ENCODE measurements around the gene CELF6.

Gene CELF6

DNA sequence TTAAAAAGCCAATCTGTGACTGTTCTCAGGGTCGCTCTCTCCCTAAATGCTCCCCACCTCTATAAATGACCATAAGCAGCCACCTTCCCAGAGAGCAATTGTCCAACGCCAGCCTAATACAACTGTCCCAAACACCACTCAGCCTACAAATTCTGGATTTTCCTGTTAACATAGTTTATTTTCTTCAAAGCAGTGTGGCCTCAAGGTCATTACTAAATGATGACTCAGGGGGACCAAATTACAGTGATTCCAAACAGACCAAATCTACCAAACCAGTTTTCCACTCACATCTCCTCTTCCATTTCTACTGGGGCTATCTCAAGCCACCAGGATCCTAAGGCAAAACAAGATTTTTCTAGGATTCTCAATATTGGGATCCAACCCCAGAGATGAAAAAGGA, 33.3 kb upstream of the CELF6 start:
- H3K79me1 ChIP-seq (replicated peaks; ENCODE audit: low read length, poor library complexity, severe bottlenecking): peaks cover 27% of the 10 kb centered on the region
- no peak overlapping the region for H2BK15ac ChIP-seq (ENCODE audit: low read depth, poor library complexity, severe bottlenecking)
- no peak overlapping the region for H4K8ac ChIP-seq (ENCODE audit: low read length)
- no peak overlapping the region for H3K14ac ChIP-seq (ENCODE audit: low read length in 2 of 2)
- peaks cover 57 to 83% of the 10 kb centered on the region in 2 experiments for H3K36me3 ChIP-seq (ENCODE audit: control insufficient read depth in 1 of 2, insufficient read depth in 2 of 2, low read depth in 1 of 2, low read length in 2 of 2)
- no peak overlapping the region for H3K9ac ChIP-seq (ENCODE audit: low read length)
- H3K4me1 ChIP-seq (ENCODE audit: control insufficient read depth, insufficient read depth, low read depth, low read length): no peaks in the 10 kb centered on the region
- no peak overlapping the region for H2BK5ac ChIP-seq (ENCODE audit: low read depth, low read length, poor library complexity, severe bottlenecking)
- H3K23ac ChIP-seq (ENCODE audit: low read length in 2 of 2): no peak overlapping the region
- no peak overlapping the region for H3K4ac ChIP-seq (ENCODE audit: low read depth in 1 of 2, low read length in 2 of 2)
- 72% methylated on average over 2 of the region's 2 CpGs for WGBS
- no peak overlapping the region for H2BK120ac ChIP-seq (ENCODE audit: low read depth, low read length)
- no peaks in the 10 kb centered on the region for H3K27me3 ChIP-seq (ENCODE audit: control insufficient read depth in 1 of 2, insufficient read depth in 1 of 2, low read length in 2 of 2)
- no peak overlapping the region for H3K4me3 ChIP-seq (ENCODE audit: insufficient read depth in 1 of 2, low read depth in 1 of 2, low read length in 2 of 2)
- DNase-seq: peak; percentile 33
- H2AK5ac ChIP-seq (ENCODE audit: low read length, severe bottlenecking): no peak overlapping the region
- H4K91ac ChIP-seq (ENCODE audit: low read length): no peak overlapping the region
- H3K18ac ChIP-seq (ENCODE audit: low read depth in 1 of 2, low read length in 2 of 2): no peak overlapping the region
- no peak overlapping the region for H3K27ac ChIP-seq (ENCODE audit: low read length, poor library complexity, severe bottlenecking)
- no peaks in the 10 kb centered on the region for H3K9me3 ChIP-seq (ENCODE audit: control insufficient read depth, low read length)
- no peak overlapping the region for H3K4me2 ChIP-seq (ENCODE audit: low read length, poor library complexity, severe bottlenecking)
- no peak overlapping the region for H2BK12ac ChIP-seq (ENCODE audit: low read length in 2 of 2)
- H2AFZ ChIP-seq (ENCODE audit: low read depth, low read length): no peak overlapping the region

DNA sequence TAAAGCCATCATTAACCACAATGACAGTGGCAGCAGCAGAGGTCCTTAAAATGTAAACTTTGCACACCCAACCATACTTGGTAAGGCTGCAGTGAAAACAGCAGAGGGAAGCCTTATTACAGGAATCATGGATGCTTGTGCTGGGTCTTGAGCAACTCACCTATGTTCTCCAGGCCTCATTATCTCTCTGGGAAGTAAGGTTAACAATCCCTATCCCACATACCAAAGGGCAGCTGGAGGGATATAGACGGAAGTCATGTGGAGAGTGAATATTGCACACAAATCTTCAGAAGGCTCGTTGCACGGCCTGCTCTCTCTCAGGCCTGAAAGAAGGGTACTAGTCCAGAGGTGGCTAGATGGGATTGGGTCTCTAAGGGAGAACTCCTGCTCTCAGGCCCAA, 25.8 kb upstream of the CELF6 start:
- Histone ChIP-seq H3K9ac (ENCODE audit: low read length) (no peak overlapping the region), H4K8ac (ENCODE audit: low read length) (no peak overlapping the region), H3K79me1 (replicated peaks; ENCODE audit: low read length, poor library complexity, severe bottlenecking) (peaks cover 5% of the 10 kb centered on the region), H2BK5ac (ENCODE audit: low read depth, low read length, poor library complexity, severe bottlenecking) (no peak overlapping the region), H3K36me3 (ENCODE audit: control insufficient read depth in 1 of 2, insufficient read depth in 2 of 2, low read depth in 1 of 2, low read length in 2 of 2) (peaks cover 76 to 88% of the 10 kb centered on the region in 2 experiments), H3K4me3 (ENCODE audit: insufficient read depth in 1 of 2, low read depth in 1 of 2, low read length in 2 of 2) (no peak overlapping the region), H3K4ac (ENCODE audit: low read depth in 1 of 2, low read length in 2 of 2) (no peak overlapping the region), H3K18ac (ENCODE audit: low read depth in 1 of 2, low read length in 2 of 2) (no peak overlapping the region), H3K14ac (ENCODE audit: low read length in 2 of 2) (no peak overlapping the region), H2AFZ (ENCODE audit: low read depth, low read length) (no peak overlapping the region), H2BK120ac (ENCODE audit: low read depth, low read length) (no peak overlapping the region), H3K4me2 (ENCODE audit: low read length, poor library complexity, severe bottlenecking) (no peak overlapping the region), H2BK15ac (ENCODE audit: low read depth, poor library complexity, severe bottlenecking) (no peak overlapping the region), H2BK12ac (ENCODE audit: low read length in 2 of 2) (no peak overlapping the region), H2AK5ac (ENCODE audit: low read length, severe bottlenecking) (no peak overlapping the region), H3K23ac (ENCODE audit: low read length in 2 of 2) (no peak overlapping the region), H3K27me3 (ENCODE audit: control insufficient read depth in 1 of 2, insufficient read depth in 1 of 2, low read length in 2 of 2) (no peaks in the 10 kb centered on the region), H3K9me3 (ENCODE audit: control insufficient read depth, low read length) (no peaks in the 10 kb centered on the region), H3K4me1 (ENCODE audit: control insufficient read depth, insufficient read depth, low read depth, low read length) (no peaks in the 10 kb centered on the region), H4K91ac (ENCODE audit: low read length) (no peak overlapping the region), H3K27ac (ENCODE audit: low read length, poor library complexity, severe bottlenecking) (no peak overlapping the region)
- no peak for DNase-seq
- no CpG with 5 or more reads among the region's 3 CpGs for WGBS

DNA sequence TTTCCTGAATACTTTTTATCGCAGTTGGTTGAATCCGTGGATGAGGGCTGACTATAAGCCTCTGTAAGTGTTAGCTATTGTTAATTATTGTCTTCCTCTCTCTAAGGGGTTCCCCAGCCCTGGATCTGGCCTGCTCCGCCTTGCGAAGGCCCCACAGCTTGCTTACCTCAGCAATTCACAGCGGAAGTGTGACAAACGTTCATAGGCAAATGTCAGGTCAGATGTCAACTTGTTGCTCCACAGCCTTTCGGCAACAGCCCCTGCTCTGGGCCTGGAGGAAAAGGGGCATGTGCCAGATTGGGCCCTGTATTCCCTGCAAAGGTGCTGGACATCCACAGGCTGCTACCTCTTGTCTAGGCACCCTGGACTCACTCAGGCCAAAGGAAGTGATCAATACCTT, 25.3 kb upstream of the CELF6 start:
- Histone ChIP-seq H4K8ac (ENCODE audit: low read length) (no peak overlapping the region), H2BK12ac (ENCODE audit: low read length in 2 of 2) (no peak overlapping the region), H3K14ac (ENCODE audit: low read length in 2 of 2) (no peak overlapping the region), H3K36me3 (ENCODE audit: control insufficient read depth in 1 of 2, insufficient read depth in 2 of 2, low read depth in 1 of 2, low read length in 2 of 2) (peaks cover 73 to 83% of the 10 kb centered on the region in 2 experiments), H2BK15ac (ENCODE audit: low read depth, poor library complexity, severe bottlenecking) (no peak overlapping the region), H3K4me2 (ENCODE audit: low read length, poor library complexity, severe bottlenecking) (no peak overlapping the region), H3K79me1 (replicated peaks; ENCODE audit: low read length, poor library complexity, severe bottlenecking) (peaks cover 5% of the 10 kb centered on the region), H3K27ac (ENCODE audit: low read length, poor library complexity, severe bottlenecking) (no peak overlapping the region), H4K91ac (ENCODE audit: low read length) (no peak overlapping the region), H3K9ac (ENCODE audit: low read length) (no peak overlapping the region), H3K4me1 (ENCODE audit: control insufficient read depth, insufficient read depth, low read depth, low read length) (no peaks in the 10 kb centered on the region), H2AFZ (ENCODE audit: low read depth, low read length) (no peak overlapping the region), H2BK5ac (ENCODE audit: low read depth, low read length, poor library complexity, severe bottlenecking) (no peak overlapping the region), H3K4me3 (ENCODE audit: insufficient read depth in 1 of 2, low read depth in 1 of 2, low read length in 2 of 2) (peak overlapping the region in 1 of 2 experiments; percentile 8), H3K18ac (ENCODE audit: low read depth in 1 of 2, low read length in 2 of 2) (no peak overlapping the region), H3K27me3 (ENCODE audit: control insufficient read depth in 1 of 2, insufficient read depth in 1 of 2, low read length in 2 of 2) (no peaks in the 10 kb centered on the region), H2AK5ac (ENCODE audit: low read length, severe bottlenecking) (no peak overlapping the region), H3K4ac (ENCODE audit: low read depth in 1 of 2, low read length in 2 of 2) (no peak overlapping the region), H3K23ac (ENCODE audit: low read length in 2 of 2) (no peak overlapping the region), H3K9me3 (ENCODE audit: control insufficient read depth, low read length) (no peaks in the 10 kb centered on the region), H2BK120ac (ENCODE audit: low read depth, low read length) (no peak overlapping the region)
- WGBS: 86% methylated on average over 5 of the region's 7 CpGs
- DNase-seq: no peak

DNA sequence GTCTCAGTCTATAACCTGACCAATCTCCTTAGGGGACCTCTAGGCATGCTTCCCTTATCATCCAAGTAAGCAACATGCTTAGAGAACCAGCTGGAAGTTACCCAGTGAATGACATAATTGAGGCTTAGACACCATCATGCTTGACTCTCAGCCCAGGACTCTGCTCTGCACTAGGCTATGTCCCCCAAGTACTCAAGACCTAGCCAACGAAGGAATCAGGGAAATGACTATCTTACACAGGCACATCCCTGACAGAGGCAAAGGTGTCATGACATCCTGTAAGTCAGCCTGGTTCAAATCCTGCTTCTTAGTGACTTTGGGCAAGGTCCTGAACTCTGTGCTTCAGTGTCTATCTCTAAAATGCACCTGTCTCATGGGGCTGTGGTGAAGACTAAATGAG, 24.6 kb upstream of the CELF6 start:
- Histone ChIP-seq H2BK15ac (ENCODE audit: low read depth, poor library complexity, severe bottlenecking) (no peak overlapping the region), H2BK120ac (ENCODE audit: low read depth, low read length) (no peak overlapping the region), H3K79me1 (replicated peaks; ENCODE audit: low read length, poor library complexity, severe bottlenecking) (peaks cover 5% of the 10 kb centered on the region), H3K18ac (ENCODE audit: low read depth in 1 of 2, low read length in 2 of 2) (no peak overlapping the region), H3K36me3 (ENCODE audit: control insufficient read depth in 1 of 2, insufficient read depth in 2 of 2, low read depth in 1 of 2, low read length in 2 of 2) (peaks cover 66 to 78% of the 10 kb centered on the region in 2 experiments), H3K14ac (ENCODE audit: low read length in 2 of 2) (no peak overlapping the region), H2BK5ac (ENCODE audit: low read depth, low read length, poor library complexity, severe bottlenecking) (no peak overlapping the region), H2BK12ac (ENCODE audit: low read length in 2 of 2) (no peak overlapping the region), H3K9me3 (ENCODE audit: control insufficient read depth, low read length) (no peaks in the 10 kb centered on the region), H3K23ac (ENCODE audit: low read length in 2 of 2) (no peak overlapping the region), H4K91ac (ENCODE audit: low read length) (no peak overlapping the region), H3K27ac (ENCODE audit: low read length, poor library complexity, severe bottlenecking) (no peak overlapping the region), H3K4me3 (ENCODE audit: insufficient read depth in 1 of 2, low read depth in 1 of 2, low read length in 2 of 2) (no peak overlapping the region), H3K4me1 (ENCODE audit: control insufficient read depth, insufficient read depth, low read depth, low read length) (peaks cover 1% of the 10 kb centered on the region), H3K4me2 (ENCODE audit: low read length, poor library complexity, severe bottlenecking) (no peak overlapping the region), H4K8ac (ENCODE audit: low read length) (no peak overlapping the region), H3K4ac (ENCODE audit: low read depth in 1 of 2, low read length in 2 of 2) (no peak overlapping the region), H3K9ac (ENCODE audit: low read length) (no peak overlapping the region), H2AFZ (ENCODE audit: low read depth, low read length) (no peak overlapping the region), H3K27me3 (ENCODE audit: control insufficient read depth in 1 of 2, insufficient read depth in 1 of 2, low read length in 2 of 2) (no peaks in the 10 kb centered on the region), H2AK5ac (ENCODE audit: low read length, severe bottlenecking) (no peak overlapping the region)
- WGBS: 92% methylated on average over 1 of the region's 1 CpG
- no peak for DNase-seq

Data from mesenchymal stem cell (in vitro differentiated cells and primary cell).